Adipocyte (in vitro differentiated cells): ENCODE measurements around the gene RAB44.
"Not testable (repeated sequence)": the region's sequence is repeated elsewhere in the genome, so short reads cannot be mapped to it uniquely, and the experiment has no call there.

Experiments used
- DNase-seq: peaks from one replicate; pipeline ENCODE4 v3.0.0-alpha.2; 2015; ENCODE audit warnings: low read depth
- H3K27me3 ChIP-seq: replicated peaks from 2 replicates; pipeline ENCODE4 v1.7.0; 2013; ENCODE audit warnings: mild to moderate bottlenecking, low read length, moderate library complexity; ENCODE audit not compliant: control insufficient read depth, insufficient read depth
- H3K36me3 ChIP-seq: 2 replicates; pipeline ENCODE4 v1.7.0; 2013; ENCODE audit warnings: low read length, mild to moderate bottlenecking, moderate library complexity; ENCODE audit not compliant: control insufficient read depth, insufficient read depth, severe bottlenecking
- H3K4me1 ChIP-seq: 2 replicates; pipeline ENCODE4 v1.7.0; 2013; ENCODE audit warnings: mild to moderate bottlenecking, low read length, moderate library complexity; ENCODE audit not compliant: control insufficient read depth, insufficient read depth
- H3K4me3 ChIP-seq: 2 replicates; pipeline ENCODE4 v1.7.0; 2013; ENCODE audit warnings: mild to moderate bottlenecking, low read length, moderate library complexity
- H3K9ac ChIP-seq: 2 replicates; pipeline ENCODE4 v1.7.0; 2013; ENCODE audit warnings: mild to moderate bottlenecking, low read length, moderate library complexity
- H3K9me3 ChIP-seq: 2 replicates; pipeline ENCODE4 v1.7.0; 2013; ENCODE audit warnings: mild to moderate bottlenecking, low read length, moderate library complexity; ENCODE audit not compliant: control insufficient read depth

RAB44 gene

GRCh38 chr6:36697481-36697903 is at the start of gene RAB44:
Gene RAB44, plus strand, starts transcription at chr6:36697826. Its CDS starts 6,410 bp downstream, at chr6:36704236.
- DNase-seq, result no peak
- no peaks in the 10 kb centered on the region for H3K36me3 ChIP-seq
- no peak within 1 kb of the TSS for H3K9ac ChIP-seq
- peaks cover 4% of the 10 kb centered on the region for H3K9me3 ChIP-seq
- no peaks in the 10 kb centered on the region for H3K27me3 ChIP-seq
- H3K4me3 ChIP-seq, result no peak within 1 kb of the TSS
- H3K4me1 ChIP-seq, result peaks cover 5% of the 10 kb centered on the region

- Histone ChIP-seq H3K4me1 (peaks cover 22% of the 10 kb centered on the region), H3K9me3 (no peaks in the 10 kb centered on the region), H3K9ac (no peak overlapping the region), H3K27me3 (no peaks in the 10 kb centered on the region), H3K36me3 (no peaks in the 10 kb centered on the region), H3K4me3 (no peak overlapping the region)
- no peak for DNase-seq
Measured at GRCh38 chr6:36649086-36649485, 48.5 kb upstream of the RAB44 start.

GRCh38 chr6:36649701-36650484 is 47.7 kb upstream of the RAB44 start:
- H3K9ac ChIP-seq, result no peak overlapping the region
- no peak for DNase-seq
- no peaks in the 10 kb centered on the region for H3K9me3 ChIP-seq
- no peaks in the 10 kb centered on the region for H3K36me3 ChIP-seq
- H3K4me1 ChIP-seq, result peaks cover 14% of the 10 kb centered on the region
- no peak overlapping the region for H3K4me3 ChIP-seq
- peaks cover 2% of the 10 kb centered on the region for H3K27me3 ChIP-seq

- H3K36me3 ChIP-seq, result no peaks in the 10 kb centered on the region
Measured at GRCh38 chr6:36650848-36651478, 46.7 kb upstream of the RAB44 start.

GRCh38 chr6:36651659-36652379 is 45.8 kb upstream of the RAB44 start:
- H3K36me3 ChIP-seq, result no peaks in the 10 kb centered on the region
- DNase-seq, result no peak
- H3K27me3 ChIP-seq, result peaks cover 8% of the 10 kb centered on the region

More at GRCh38 chr6:36650848-36651478, 46.7 kb upstream of the RAB44 start:
- H3K9me3 ChIP-seq, result no peaks in the 10 kb centered on the region
- peaks cover 8% of the 10 kb centered on the region for H3K27me3 ChIP-seq
- no peak for DNase-seq
- H3K4me3 ChIP-seq, result no peak overlapping the region
- peaks cover 10% of the 10 kb centered on the region for H3K4me1 ChIP-seq
- no peak overlapping the region for H3K9ac ChIP-seq

GRCh38 chr6:36654469-36654868 is 43.2 kb upstream of the RAB44 start:
- H3K27me3 ChIP-seq, H3K4me3 ChIP-seq, H3K9ac ChIP-seq, H3K36me3 ChIP-seq, H3K9me3 ChIP-seq, DNase-seq: not testable (repeated sequence)
- peaks cover 27% of the 10 kb centered on the region for H3K4me1 ChIP-seq

More at GRCh38 chr6:36651659-36652379, 45.8 kb upstream of the RAB44 start:
- Histone ChIP-seq H3K4me3 (no peak overlapping the region), H3K9ac (no peak overlapping the region), H3K9me3 (no peaks in the 10 kb centered on the region), H3K4me1 (peaks cover 10% of the 10 kb centered on the region)

GRCh38 chr6:36655085-36655724 is 42.4 kb upstream of the RAB44 start:
- H3K4me3 ChIP-seq, result no peak overlapping the region
- no peaks in the 10 kb centered on the region for H3K36me3 ChIP-seq
- H3K9ac ChIP-seq, result no peak overlapping the region
- H3K9me3 ChIP-seq, result no peaks in the 10 kb centered on the region
- peaks cover 8% of the 10 kb centered on the region for H3K27me3 ChIP-seq
- H3K4me1 ChIP-seq, result peaks cover 31% of the 10 kb centered on the region
- no peak for DNase-seq

- no peak for DNase-seq
Measured at GRCh38 chr6:36656441-36656840, 41.2 kb upstream of the RAB44 start.

GRCh38 chr6:36657271-36657670 is 40.4 kb upstream of the RAB44 start:
- Histone ChIP-seq H3K36me3 (no peaks in the 10 kb centered on the region), H3K4me1 (peaks cover 35% of the 10 kb centered on the region), H3K27me3 (peaks cover 17% of the 10 kb centered on the region), H3K9ac (no peak overlapping the region), H3K9me3 (no peaks in the 10 kb centered on the region), H3K4me3 (no peak overlapping the region)
- no peak for DNase-seq

More at GRCh38 chr6:36656441-36656840, 41.2 kb upstream of the RAB44 start:
- H3K27me3 ChIP-seq, result peaks cover 13% of the 10 kb centered on the region
- no peak overlapping the region for H3K4me3 ChIP-seq
- H3K9ac ChIP-seq, result no peak overlapping the region
- H3K36me3 ChIP-seq, result no peaks in the 10 kb centered on the region
- peaks cover 39% of the 10 kb centered on the region for H3K4me1 ChIP-seq
- no peaks in the 10 kb centered on the region for H3K9me3 ChIP-seq

- Histone ChIP-seq H3K9me3 (no peaks in the 10 kb centered on the region), H3K4me1 (peaks cover 34% of the 10 kb centered on the region), H3K36me3 (no peaks in the 10 kb centered on the region), H3K9ac (no peak overlapping the region), H3K4me3 (no peak overlapping the region), H3K27me3 (peaks cover 17% of the 10 kb centered on the region)
- peak; percentile 45 for DNase-seq
Measured at GRCh38 chr6:36657942-36658544, 39.6 kb upstream of the RAB44 start.
